GM20000 (cell line): ENCODE measurements around the gene ZNF326.
A peak's percentile ranks its signal among the peaks of the same experiment; 100 is the strongest.

Experiments used
- DNase-seq: peaks from one replicate; pipeline ENCODE4 v3.0.0; 2012; ENCODE audit warnings: low spot score
- TF ChIP-seq, protein P1 (sequence below): IDR thresholded peaks from 2 replicates; pipeline ENCODE4 v1.5.1; 2012; ENCODE audit warnings: mild to moderate bottlenecking, control low read depth; ENCODE audit errors: extremely low read depth, missing control alignments

ZNF326 gene

DNA sequence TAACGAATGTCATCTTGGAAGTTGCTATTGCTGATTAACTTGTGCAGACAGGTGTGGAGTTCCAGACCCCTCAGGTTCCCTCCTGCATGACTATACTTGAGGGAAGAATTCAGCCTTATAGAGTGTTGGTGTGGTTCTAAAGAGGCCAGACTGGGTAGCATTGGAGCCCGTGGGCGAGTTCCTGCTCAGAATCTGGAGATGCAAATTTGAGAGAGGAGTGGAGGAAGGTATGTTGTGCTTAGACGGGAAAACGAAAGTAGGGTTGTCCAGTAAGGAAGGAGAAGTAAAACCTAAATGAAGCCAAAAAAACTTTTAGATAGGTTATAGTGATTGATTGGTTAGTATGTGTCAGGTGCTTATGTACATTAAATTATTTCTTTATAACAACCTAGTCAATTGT, 79.2 kb downstream of the ZNF326 start:
- TF ChIP-seq, protein P1, sequence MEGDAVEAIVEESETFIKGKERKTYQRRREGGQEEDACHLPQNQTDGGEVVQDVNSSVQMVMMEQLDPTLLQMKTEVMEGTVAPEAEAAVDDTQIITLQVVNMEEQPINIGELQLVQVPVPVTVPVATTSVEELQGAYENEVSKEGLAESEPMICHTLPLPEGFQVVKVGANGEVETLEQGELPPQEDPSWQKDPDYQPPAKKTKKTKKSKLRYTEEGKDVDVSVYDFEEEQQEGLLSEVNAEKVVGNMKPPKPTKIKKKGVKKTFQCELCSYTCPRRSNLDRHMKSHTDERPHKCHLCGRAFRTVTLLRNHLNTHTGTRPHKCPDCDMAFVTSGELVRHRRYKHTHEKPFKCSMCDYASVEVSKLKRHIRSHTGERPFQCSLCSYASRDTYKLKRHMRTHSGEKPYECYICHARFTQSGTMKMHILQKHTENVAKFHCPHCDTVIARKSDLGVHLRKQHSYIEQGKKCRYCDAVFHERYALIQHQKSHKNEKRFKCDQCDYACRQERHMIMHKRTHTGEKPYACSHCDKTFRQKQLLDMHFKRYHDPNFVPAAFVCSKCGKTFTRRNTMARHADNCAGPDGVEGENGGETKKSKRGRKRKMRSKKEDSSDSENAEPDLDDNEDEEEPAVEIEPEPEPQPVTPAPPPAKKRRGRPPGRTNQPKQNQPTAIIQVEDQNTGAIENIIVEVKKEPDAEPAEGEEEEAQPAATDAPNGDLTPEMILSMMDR, result no peak
- peak; percentile 4 for DNase-seq

DNA sequence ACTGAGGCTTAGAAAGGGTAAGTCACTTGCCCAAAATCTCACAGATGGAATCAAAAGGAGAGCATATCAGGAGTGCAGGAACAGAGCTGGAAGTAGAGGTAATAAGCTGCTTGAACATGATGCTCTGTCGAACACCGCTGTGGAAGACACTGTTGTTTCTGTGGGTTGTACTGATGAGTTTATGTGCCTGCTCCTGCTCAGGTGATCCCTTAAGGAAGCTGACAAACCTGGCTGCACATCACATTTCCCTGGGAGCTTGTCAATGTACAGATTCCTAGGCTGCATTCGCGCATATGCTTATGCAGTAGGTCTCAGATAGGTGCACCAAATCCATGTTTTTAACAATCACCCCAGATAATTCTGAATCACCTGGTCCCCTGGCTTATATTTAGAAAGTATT, 79.7 kb downstream of the ZNF326 start:
- TF ChIP-seq, protein P1, result no peak
- no peak for DNase-seq

DNA sequence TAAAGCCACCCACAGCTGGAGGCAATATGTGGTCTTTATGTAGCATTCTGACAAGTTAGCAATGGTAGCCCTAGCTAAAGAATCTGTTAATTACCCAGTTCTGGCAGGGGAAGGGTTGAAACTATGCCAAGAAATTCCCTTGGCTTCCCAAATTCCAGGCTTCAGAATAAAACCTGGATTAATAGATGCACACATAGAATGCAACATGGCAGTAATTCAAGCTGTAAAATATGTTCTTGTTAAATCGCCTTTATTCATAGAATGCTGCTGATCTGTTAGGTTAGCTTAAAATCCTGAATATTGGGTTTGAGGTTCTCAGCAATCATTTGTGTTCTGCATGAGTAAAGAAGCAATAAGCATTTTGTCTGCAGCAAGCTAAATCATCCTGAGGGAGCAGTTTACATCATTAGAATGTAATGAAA, 80.1 kb downstream of the ZNF326 start:
- TF ChIP-seq, protein P1, result no peak
- no peak for DNase-seq

DNA sequence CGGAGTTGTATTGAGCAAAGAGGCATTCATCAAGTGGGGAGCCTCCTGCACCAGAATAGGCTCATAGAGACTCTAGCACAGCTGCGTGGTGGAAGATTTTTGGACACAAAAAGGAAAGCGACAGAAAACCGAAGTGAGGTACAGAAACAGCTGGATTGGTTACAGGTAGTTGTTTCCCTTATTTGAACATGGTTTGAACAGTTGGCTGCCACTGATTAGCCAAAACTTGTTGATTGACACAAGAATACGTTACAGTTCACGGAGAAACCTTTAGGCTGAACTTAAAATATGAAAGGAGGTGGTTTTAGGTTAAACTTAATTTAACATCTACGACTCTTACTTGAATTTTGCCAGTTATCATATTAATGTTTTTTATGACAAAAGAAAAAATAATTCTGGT, 89.1 kb downstream of the ZNF326 start:
- TF ChIP-seq, protein P1, result no peak
- DNase-seq, result no peak
